GM10266 (cell line): Measurements from ENCODE around the gene ERCC1.
"Not testable (repeated sequence)": the region's sequence is repeated elsewhere in the genome, so short reads cannot be mapped to it uniquely, and the experiment has no call there.

ENCODE experiments used
- DNase-seq: peaks from one replicate; pipeline ENCODE4 v3.0.0; 2012; ENCODE audit errors: extremely low spot score
- TF ChIP-seq, protein P1 (sequence below): IDR thresholded peaks from 2 replicates; pipeline ENCODE4 v1.5.1; 2012; ENCODE audit warnings: mild to moderate bottlenecking, low read depth; ENCODE audit not compliant: control insufficient read depth, insufficient read depth; ENCODE audit errors: missing control alignments

ERCC1 gene

DNA sequence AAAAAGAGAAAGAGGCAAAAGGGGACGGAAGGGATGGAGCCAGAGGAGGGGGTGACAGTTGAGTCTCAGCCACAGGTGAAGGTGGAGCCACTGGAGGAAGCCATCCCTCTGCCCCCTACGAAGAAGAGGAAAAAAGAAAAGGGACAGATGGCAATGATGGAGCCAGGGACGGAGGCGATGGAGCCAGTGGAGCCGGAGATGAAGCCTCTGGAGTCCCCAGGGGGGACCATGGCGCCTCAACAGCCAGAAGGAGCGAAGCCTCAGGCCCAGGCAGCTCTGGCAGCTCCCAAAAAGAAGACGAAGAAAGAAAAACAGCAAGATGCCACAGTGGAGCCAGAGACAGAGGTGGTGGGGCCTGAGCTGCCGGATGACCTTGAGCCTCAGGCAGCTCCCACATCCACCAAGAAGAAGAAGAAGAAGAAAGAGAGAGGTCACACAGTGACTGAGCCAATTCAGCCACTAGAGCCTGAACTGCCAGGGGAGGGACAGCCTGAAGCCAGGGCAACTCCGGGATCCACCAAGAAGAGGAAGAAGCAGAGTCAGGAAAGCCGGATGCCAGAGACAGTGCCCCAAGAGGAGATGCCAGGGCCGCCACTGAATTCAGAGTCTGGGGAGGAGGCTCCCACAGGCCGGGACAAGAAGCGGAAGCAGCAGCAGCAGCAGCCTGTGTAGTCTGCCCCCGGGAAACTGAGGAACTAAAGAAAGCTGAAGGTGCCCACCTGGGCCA is 14.7 kb downstream of the ERCC1 start:
- TF ChIP-seq, protein P1, sequence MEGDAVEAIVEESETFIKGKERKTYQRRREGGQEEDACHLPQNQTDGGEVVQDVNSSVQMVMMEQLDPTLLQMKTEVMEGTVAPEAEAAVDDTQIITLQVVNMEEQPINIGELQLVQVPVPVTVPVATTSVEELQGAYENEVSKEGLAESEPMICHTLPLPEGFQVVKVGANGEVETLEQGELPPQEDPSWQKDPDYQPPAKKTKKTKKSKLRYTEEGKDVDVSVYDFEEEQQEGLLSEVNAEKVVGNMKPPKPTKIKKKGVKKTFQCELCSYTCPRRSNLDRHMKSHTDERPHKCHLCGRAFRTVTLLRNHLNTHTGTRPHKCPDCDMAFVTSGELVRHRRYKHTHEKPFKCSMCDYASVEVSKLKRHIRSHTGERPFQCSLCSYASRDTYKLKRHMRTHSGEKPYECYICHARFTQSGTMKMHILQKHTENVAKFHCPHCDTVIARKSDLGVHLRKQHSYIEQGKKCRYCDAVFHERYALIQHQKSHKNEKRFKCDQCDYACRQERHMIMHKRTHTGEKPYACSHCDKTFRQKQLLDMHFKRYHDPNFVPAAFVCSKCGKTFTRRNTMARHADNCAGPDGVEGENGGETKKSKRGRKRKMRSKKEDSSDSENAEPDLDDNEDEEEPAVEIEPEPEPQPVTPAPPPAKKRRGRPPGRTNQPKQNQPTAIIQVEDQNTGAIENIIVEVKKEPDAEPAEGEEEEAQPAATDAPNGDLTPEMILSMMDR: no peak
- DNase-seq: no peak

DNA sequence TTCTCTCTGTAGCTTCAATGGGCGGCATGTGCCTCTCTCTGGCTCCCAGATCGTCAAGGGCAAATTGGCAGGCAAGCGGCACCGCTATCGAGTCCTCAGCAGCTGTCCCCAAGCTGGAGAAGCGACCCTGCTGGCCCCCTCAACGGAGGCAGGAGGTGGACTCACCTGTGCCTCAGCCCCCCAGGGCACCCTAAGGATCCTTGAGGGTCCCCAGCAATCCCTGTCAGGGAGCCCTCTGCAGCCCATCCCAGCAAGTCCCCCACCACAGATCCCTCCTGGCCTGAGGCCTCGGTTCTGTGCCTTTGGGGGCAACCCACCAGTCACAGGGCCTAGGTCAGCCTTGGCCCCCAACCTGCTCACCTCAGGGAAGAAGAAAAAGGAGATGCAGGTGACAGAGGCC is 15.6 kb downstream of the ERCC1 start:
- TF ChIP-seq, protein P1: no peak
- no peak for DNase-seq

DNA sequence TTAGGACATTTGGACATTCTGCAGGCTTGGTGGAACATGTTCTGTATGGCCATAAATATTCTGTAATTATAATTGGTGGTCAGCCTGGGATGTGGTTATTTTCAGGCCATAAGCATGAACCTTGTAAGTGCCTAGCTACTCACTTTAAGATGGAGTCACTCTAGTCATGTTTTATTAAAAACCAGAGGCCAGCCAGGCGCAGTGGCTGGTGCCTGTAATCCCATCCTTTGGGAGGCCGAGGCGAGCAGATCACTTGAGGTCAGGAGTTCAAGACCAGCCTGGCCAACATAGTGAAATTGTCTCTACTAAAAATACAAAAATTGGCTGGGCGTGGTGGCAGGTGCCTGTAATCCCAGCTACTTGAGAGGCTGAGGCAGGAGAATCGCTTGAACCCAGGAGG is 16.1 kb downstream of the ERCC1 start:
- not testable (repeated sequence) for DNase-seq

DNA sequence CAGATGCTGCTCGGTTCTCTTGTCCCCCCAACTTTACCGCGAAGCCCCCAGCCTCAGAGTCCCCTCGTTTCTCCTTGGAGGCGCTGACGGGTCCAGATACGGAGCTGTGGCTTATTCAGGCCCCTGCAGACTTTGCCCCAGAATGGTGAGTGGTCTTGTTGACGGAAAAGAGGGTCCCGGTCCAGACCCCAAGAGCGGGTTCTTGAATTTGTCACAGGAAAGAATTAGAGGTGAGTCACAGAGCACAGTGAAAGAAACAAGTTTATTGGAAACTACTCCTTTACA is 16.7 kb downstream of the ERCC1 start:
- DNase-seq: no peak

GRCh38 chr19:45406226-45407090 is 17.3 kb downstream of the ERCC1 start, which contains the start of gene POLR1G:
TSS of gene POLR1G (plus strand) at chr19:45406644. CDS start at chr19:45406697, 53 bp downstream.
- TF ChIP-seq, protein P1: no peak
- peak; percentile 87 for DNase-seq

More for the DNA sequence above, 16.7 kb downstream of the ERCC1 start:
- TF ChIP-seq, protein P1: no peak

- DNase-seq: peak; percentile 89
- TF ChIP-seq, protein P1: no peak
Measured at GRCh38 chr19:45405435-45406225, 18.1 kb downstream of the ERCC1 start.
